Tibial nerve (tissue), 4 donors: ENCODE data around the gene LILRB2. TPM values are rescaled to one million over a fixed set of nuclear protein-coding genes. Genes with fewer than 3 reads are reported as not detected.
"Not testable (repeated sequence)": the region's sequence is repeated elsewhere in the genome, so short reads cannot be mapped to it uniquely, and the experiment has no call there.

Source experiments
- DNase-seq, 2 donors: peaks; one replicate each; pipeline ENCODE4 v3.0.0-alpha.2; 2019; ENCODE audit warnings: low spot score in 2 of 2
- H3K27ac ChIP-seq, 4 donors: fragments of 200-600 bp; sonication (generic) in 3 of 4; one replicate each; pipeline ENCODE4 v1.5.1; 2017 to 2019; ENCODE audit warnings: mild to moderate bottlenecking in 1 of 4
- H3K27me3 ChIP-seq, 2 donors: fragments of 200-600 bp; sonication (generic) in 1 of 2; one replicate each; pipeline versions ENCODE4 v1.5.1 to v1.6.0; 2017 to 2019
- H3K36me3 ChIP-seq, 3 donors: fragments of 200-600 bp; sonication (generic); one replicate each; pipeline ENCODE4 v1.5.1; 2018 to 2019
- H3K4me1 ChIP-seq, 4 donors: fragments of 200-600 bp; sonication (generic) in 3 of 4; one replicate each; pipeline ENCODE4 v1.5.1; 2017 to 2019
- H3K4me3 ChIP-seq, 4 donors: fragments of 200-600 bp; sonication (generic) in 3 of 4; one replicate each; pipeline ENCODE4 v1.5.1; 2017 to 2019; ENCODE audit warnings: mild to moderate bottlenecking in 1 of 4, moderate library complexity in 1 of 4
- H3K9me3 ChIP-seq, 4 donors: fragments of 200-600 bp; sonication (generic) in 3 of 4; one replicate each; pipeline ENCODE4 v1.5.1; 2017 to 2019
- EP300 ChIP-seq, 2 donors: sonication (generic); formaldehyde crosslinking; IDR thresholded peaks; one replicate each; pipeline ENCODE4 v1.6.1; 2017; ENCODE audit warnings: antibody characterized with exemption in 2 of 2, mild to moderate bottlenecking in 1 of 2
- POLR2A ChIP-seq, 2 donors: fragments of 450-650 bp; IDR thresholded peaks; one replicate each; pipeline ENCODE4 v1.6.1; 2017; ENCODE audit warnings: antibody characterized with exemption in 2 of 2, mild to moderate bottlenecking in 2 of 2, moderate library complexity in 2 of 2
- WGBS, 2 donors: methylation state at CpG; one replicate each; pipeline ENCODE4 v1.1.5; 2018; 5-methylcytosine and 5-hydroxymethylcytosine counted together
- total RNA-seq, 4 donors: library from RNA; depleted of rRNA; stranded (reverse); fragments of >200 nt; gene quantifications; one replicate each; pipeline ENCODE4 v1.1.0, GENCODE V29; 2016
- TF ChIP-seq, protein P1 (sequence below), 5 experiments: fragments of 200-600 bp in 3 of 5; fragments of 450-650 bp in 2 of 5; sonication (generic) in 3 of 5; IDR thresholded peaks; one replicate each; pipeline ENCODE4 v1.5.1; 2016 to 2019; ENCODE audit warnings: antibody characterized with exemption in 5 of 5, mild to moderate bottlenecking in 3 of 5, moderate library complexity in 2 of 5

Gene LILRB2
- total RNA-seq, 4 donors from 2014 or later = 1.6 to 8.4 (median 4.4) TPM

DNA sequence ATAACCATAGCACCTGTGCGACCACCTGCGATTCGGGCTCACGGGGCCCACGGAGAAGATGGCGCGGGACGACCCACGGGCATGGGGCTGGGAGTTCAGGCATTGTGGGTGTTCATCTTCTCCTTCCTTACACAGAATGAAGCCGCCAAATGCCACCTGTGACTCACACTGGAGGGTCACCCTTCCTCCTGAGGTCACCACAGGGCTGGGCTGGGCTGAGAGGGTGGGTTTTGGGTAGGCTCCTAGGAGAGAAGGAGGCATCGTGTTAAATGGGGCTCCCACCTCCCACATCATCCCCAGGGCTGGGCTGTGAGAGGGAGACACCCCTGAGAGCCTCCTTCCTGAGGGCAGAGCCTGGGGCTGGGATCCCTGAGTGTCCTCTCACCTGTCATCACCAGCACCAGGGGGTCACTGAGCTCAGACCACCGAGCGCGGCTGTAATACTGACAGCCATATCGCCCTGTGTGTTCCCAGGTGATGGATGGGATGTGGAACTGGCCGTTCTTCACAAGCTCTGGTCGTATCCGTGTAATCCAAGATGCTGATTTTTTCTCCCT is 1.4 kb downstream of the LILRB2 start:
- no peak for DNase-seq
- Histone ChIP-seq H3K36me3 (no peaks in the 10 kb centered on the region), H3K27ac (no peak overlapping the region), H3K27me3 (peaks cover 0 to 6% of the 10 kb centered on the region in 2 donors), H3K4me3 (peak overlapping the region in 1 of 4 donors; percentile 31), H3K9me3 (no peaks in the 10 kb centered on the region), H3K4me1 (no peaks in the 10 kb centered on the region)
- 84 to 85% methylated on average over 18 of the region's 18 CpGs for WGBS, 2 donors
- TF ChIP-seq, protein P1, sequence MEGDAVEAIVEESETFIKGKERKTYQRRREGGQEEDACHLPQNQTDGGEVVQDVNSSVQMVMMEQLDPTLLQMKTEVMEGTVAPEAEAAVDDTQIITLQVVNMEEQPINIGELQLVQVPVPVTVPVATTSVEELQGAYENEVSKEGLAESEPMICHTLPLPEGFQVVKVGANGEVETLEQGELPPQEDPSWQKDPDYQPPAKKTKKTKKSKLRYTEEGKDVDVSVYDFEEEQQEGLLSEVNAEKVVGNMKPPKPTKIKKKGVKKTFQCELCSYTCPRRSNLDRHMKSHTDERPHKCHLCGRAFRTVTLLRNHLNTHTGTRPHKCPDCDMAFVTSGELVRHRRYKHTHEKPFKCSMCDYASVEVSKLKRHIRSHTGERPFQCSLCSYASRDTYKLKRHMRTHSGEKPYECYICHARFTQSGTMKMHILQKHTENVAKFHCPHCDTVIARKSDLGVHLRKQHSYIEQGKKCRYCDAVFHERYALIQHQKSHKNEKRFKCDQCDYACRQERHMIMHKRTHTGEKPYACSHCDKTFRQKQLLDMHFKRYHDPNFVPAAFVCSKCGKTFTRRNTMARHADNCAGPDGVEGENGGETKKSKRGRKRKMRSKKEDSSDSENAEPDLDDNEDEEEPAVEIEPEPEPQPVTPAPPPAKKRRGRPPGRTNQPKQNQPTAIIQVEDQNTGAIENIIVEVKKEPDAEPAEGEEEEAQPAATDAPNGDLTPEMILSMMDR (IDR thresholded peaks at IDR 0.05) = no peak
- no peak for TF ChIP-seq POLR2A (IDR thresholded peaks at IDR 0.05)
- no peak for TF ChIP-seq EP300 (IDR thresholded peaks at IDR 0.05)

GRCh38 chr19:54278571-54279195 is 2.2 kb downstream of the LILRB2 start:
- not testable (repeated sequence) for H3K4me3 ChIP-seq, H3K36me3 ChIP-seq, DNase-seq, H3K27ac ChIP-seq, H3K27me3 ChIP-seq, H3K4me1 ChIP-seq, H3K9me3 ChIP-seq
- 77 to 83% methylated on average over 6 to 15 of the region's 15 CpGs for WGBS, 2 donors

DNA sequence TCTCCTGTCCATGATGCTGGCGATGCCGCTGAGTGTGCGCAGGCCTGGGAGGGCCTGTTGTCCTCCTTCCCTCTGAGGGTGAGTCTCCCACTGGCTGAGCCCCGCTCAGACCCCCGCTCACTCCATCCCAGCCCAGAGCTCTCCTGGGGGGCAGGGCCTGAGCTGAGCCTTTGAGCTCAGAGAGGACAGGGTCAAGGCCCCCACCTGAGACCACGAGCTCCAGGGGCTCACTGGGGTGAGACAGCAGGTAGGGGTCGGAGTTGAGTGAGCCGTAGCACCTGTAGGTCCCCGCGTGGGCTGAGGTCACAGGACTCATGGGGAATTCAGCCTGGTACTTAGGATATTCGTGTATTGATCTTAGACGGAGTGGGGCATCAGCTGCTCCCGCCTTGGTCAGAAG is 2.9 kb downstream of the LILRB2 start:
- not testable (repeated sequence) for H3K27me3 ChIP-seq, H3K4me1 ChIP-seq, H3K4me3 ChIP-seq, DNase-seq, H3K9me3 ChIP-seq, H3K27ac ChIP-seq, H3K36me3 ChIP-seq
- WGBS, 2 donors = 74 to 81% methylated on average over 10 to 13 of the region's 13 CpGs

GRCh38 chr19:54277111-54277615 is 3.7 kb downstream of the LILRB2 start:
- not testable (repeated sequence) for H3K27me3 ChIP-seq

GRCh38 chr19:54275951-54276350 is 5.0 kb downstream of the LILRB2 start:
- 61 to 70% methylated on average over 6 to 8 of the region's 9 CpGs for WGBS, 2 donors
- no peak for TF ChIP-seq EP300 (IDR thresholded peaks at IDR 0.05)
- TF ChIP-seq POLR2A (IDR thresholded peaks at IDR 0.05) = no peak
- TF ChIP-seq, protein P1 (IDR thresholded peaks at IDR 0.05) = no peak
- Histone ChIP-seq H3K4me1 (no peaks in the 10 kb centered on the region), H3K27me3 (peaks cover 0 to 6% of the 10 kb centered on the region in 2 donors), H3K4me3 (no peak overlapping the region), H3K27ac (no peak overlapping the region), H3K36me3 (no peaks in the 10 kb centered on the region), H3K9me3 (no peaks in the 10 kb centered on the region)
- DNase-seq = no peak

More at GRCh38 chr19:54277111-54277615, 3.7 kb downstream of the LILRB2 start:
- H3K36me3 ChIP-seq, H3K4me3 ChIP-seq, DNase-seq, H3K9me3 ChIP-seq, H3K27ac ChIP-seq, H3K4me1 ChIP-seq: not testable (repeated sequence)
- 57 to 64% methylated on average over 8 to 13 of the region's 15 CpGs for WGBS, 2 donors

DNA sequence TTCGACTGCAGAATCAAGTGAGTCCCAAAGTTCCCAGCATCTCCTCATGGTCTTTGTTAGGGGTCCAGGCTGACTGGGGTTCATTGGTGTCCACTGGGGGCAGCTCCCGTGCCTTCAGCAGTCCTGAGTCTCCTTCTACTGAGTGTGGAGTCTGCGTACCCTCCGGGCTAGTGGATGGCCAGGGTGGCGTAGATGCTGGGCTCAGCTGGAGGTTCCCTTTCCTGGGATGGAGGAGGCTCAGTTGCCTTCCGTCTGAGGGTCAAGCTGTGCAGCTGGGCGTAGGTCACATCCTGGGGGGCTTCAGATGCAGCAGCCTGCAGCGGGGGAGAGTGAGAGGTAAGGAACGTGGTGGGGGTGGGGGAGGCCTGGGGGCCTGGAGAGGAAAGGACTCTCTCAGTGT is 6.4 kb downstream of the LILRB2 start:
- not testable (repeated sequence) for H3K27ac ChIP-seq, H3K27me3 ChIP-seq, H3K36me3 ChIP-seq, H3K4me3 ChIP-seq, H3K9me3 ChIP-seq, H3K4me1 ChIP-seq, DNase-seq
- 30 to 49% methylated on average over 5 to 8 of the region's 9 CpGs for WGBS, 2 donors

GRCh38 chr19:54273821-54274220 is 7.1 kb downstream of the LILRB2 start:
- DNase-seq = no peak
- Histone ChIP-seq H3K27me3 (peaks cover 0 to 6% of the 10 kb centered on the region in 2 donors), H3K36me3 (no peaks in the 10 kb centered on the region), H3K27ac (no peak overlapping the region), H3K9me3 (no peaks in the 10 kb centered on the region), H3K4me3 (no peak overlapping the region), H3K4me1 (no peaks in the 10 kb centered on the region)
- TF ChIP-seq, protein P1 (IDR thresholded peaks at IDR 0.05) = no peak
- TF ChIP-seq EP300 (IDR thresholded peaks at IDR 0.05) (no peak), POLR2A (IDR thresholded peaks at IDR 0.05) (no peak)
- whole genome bisulfite sequencing, 2 donors = 57 to 61% methylated on average over 3 of the region's 3 CpGs

DNA sequence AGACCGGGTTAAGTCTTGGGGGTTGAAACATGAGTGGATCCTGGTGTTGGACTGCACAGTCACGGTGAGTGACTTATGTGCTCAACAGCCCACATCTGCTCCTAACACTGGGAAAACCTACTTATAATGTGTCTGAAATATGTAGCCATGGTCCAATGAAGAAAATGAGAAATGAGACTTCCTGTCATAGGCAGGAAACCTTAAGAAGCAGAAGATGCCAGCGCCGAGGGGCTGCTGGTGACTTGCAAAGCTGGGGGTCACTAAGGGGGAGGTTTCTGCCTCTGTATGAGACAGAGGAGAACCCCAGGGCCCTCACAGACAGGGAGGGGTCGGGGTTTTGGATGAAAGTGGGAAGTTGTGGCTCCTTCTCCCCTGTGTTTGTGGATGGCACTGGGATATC is 8.7 kb downstream of the LILRB2 start:
- WGBS, 2 donors = 64 to 67% methylated on average over 5 of the region's 5 CpGs
- DNase-seq, H3K27ac ChIP-seq: not testable (repeated sequence)

DNA sequence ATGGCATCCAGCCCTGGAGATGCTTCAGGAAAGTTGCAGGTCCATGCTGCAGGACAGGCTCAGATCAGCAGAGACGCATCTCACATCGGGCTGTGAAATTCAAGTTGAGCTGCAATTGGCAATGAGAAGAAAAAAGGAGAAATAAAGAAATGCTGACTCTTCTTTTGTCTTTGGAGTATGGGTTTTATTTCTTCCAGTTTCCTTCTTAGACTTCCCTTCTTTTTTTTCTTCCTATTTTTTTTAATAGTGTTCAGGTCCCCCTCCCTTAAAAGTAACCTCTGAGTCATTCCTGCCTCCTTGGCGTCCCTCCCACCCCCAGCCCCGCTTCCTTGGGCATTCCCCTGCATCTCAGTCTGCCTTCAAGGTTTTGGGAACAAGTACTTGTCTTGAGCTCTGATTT is 9.3 kb downstream of the LILRB2 start:
- WGBS, 2 donors = 49 to 62% methylated on average over 4 of the region's 4 CpGs
- not testable (repeated sequence) for H3K4me3 ChIP-seq, H3K9me3 ChIP-seq, H3K27me3 ChIP-seq, DNase-seq, H3K36me3 ChIP-seq, H3K4me1 ChIP-seq, H3K27ac ChIP-seq

More for the DNA sequence above, 8.7 kb downstream of the LILRB2 start:
- not testable (repeated sequence) for H3K36me3 ChIP-seq, H3K4me3 ChIP-seq, H3K9me3 ChIP-seq, H3K27me3 ChIP-seq, H3K4me1 ChIP-seq
